ENCODE data around the gene ASAP2.

The ASAP2 gene

DNA sequence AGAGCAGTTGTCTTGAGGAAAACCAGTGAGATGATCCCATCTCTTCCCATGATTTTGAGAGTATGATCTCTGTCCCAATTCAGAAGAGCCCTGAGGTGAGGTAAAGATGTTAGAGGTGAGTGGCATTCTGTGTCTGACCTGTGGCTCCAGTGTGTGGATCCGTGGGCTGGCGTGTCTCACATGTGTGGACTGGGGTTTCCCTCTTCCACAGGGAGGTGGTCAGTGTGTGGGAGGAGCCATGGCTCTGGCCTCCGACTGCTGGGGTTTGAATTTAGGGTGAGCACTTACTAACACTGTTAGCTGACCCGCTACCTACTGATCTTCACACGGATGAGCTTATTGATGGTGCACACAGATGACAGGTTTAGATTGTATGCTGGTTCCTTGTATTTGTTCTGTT is 31.2 kb downstream of the ASAP2 start:
- H3K27ac ChIP-seq (ENCODE audit: low read depth, low read length): no peak overlapping the region
- no CpG with 5 or more reads among the region's 5 CpGs for WGBS (ENCODE audit: extremely low coverage, insufficient coverage, low lambda C conversion rate)
- no peak overlapping the region for H2AK5ac ChIP-seq (ENCODE audit: low read length)

DNA sequence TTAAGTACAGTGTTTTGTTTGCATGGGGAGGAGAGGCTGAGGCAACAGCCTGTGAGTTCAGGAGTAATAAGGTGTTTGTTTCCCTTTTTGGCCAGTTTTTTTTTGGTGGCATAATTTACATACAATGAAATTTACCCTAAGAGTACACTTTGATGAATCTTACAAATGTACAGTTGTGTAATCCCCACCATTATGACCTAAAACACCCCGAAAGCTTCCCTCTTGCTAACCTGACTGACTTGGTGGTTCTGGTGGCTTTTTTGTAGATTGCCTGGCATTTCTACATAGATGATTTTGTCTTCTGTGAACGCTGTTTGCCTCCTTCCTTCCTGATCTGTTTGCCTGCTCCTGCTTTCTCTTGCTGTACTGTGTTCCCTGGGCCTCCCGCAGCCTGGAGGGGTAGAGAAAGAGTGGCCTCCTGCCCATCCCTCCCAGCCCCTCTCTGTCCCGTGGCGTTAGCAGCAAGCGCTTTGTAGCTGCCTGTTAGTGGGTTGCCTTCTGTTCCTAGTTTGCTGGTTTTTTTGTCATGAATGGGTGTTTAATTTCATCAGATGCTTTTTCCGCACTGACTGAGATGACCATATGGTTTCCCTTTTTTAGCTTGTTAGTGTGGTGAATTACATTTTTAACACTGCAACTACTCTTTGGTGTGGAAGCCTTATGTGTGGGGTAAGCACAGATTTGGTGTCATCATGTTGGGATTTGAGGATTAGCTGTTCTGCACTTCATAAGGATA is 32.1 kb downstream of the ASAP2 start:
- H3K9ac ChIP-seq (ENCODE audit: low read length): no peak overlapping the region
- no CpG with 5 or more reads among the region's 7 CpGs for WGBS (ENCODE audit: extremely low coverage, insufficient coverage, low lambda C conversion rate)
- H3K36me3 ChIP-seq (ENCODE audit: control insufficient read depth, insufficient read depth, low read length): no peaks in the 10 kb centered on the region
- H4K5ac ChIP-seq (ENCODE audit: low read length): no peak overlapping the region
- peaks cover 9% of the 10 kb centered on the region for H3K79me2 ChIP-seq (ENCODE audit: control insufficient read depth, insufficient read depth, low read length)
- H3K27me3 ChIP-seq (ENCODE audit: insufficient read depth, low read length, poor library complexity): no peaks in the 10 kb centered on the region
- no peak overlapping the region for H3K27ac ChIP-seq (ENCODE audit: low read depth, low read length)
- no peak overlapping the region for H4K8ac ChIP-seq (ENCODE audit: low read depth, low read length)
- H2BK5ac ChIP-seq (ENCODE audit: low read length): no peak overlapping the region
- H3K4me3 ChIP-seq (ENCODE audit: low read length): no peak overlapping the region
- no peak overlapping the region for H3K4me2 ChIP-seq (ENCODE audit: low read length)
- DNase-seq: no peak
- H3K4ac ChIP-seq (ENCODE audit: low read depth, low read length): no peak overlapping the region
- H3K4me1 ChIP-seq (ENCODE audit: control insufficient read depth, low read depth, low read length): peaks cover 9% of the 10 kb centered on the region
- no peak overlapping the region for H3K18ac ChIP-seq (ENCODE audit: low read length)
- no peak overlapping the region for H3K23ac ChIP-seq (ENCODE audit: low read length)
- no peak overlapping the region for H3K56ac ChIP-seq (ENCODE audit: low read length)
- H2BK120ac ChIP-seq (ENCODE audit: low read depth, low read length): no peak overlapping the region
- peaks cover 10% of the 10 kb centered on the region for H3K79me1 ChIP-seq (ENCODE audit: low read length)
- H2AK5ac ChIP-seq (ENCODE audit: low read length): no peak overlapping the region
- no peak overlapping the region for H2BK15ac ChIP-seq (replicated peaks; ENCODE audit: low read depth)

More for the DNA sequence above, 31.2 kb downstream of the ASAP2 start:
- H3K56ac ChIP-seq (ENCODE audit: low read length): no peak overlapping the region
- no peak overlapping the region for H3K9ac ChIP-seq (ENCODE audit: low read length)
- no peak overlapping the region for H3K18ac ChIP-seq (ENCODE audit: low read length)
- H3K4me2 ChIP-seq (ENCODE audit: low read length): no peak overlapping the region
- no peak overlapping the region for H2BK15ac ChIP-seq (replicated peaks; ENCODE audit: low read depth)
- no peak overlapping the region for H4K8ac ChIP-seq (ENCODE audit: low read depth, low read length)
- H3K23ac ChIP-seq (ENCODE audit: low read length): no peak overlapping the region
- H3K36me3 ChIP-seq (ENCODE audit: control insufficient read depth, insufficient read depth, low read length): no peaks in the 10 kb centered on the region
- H3K4me3 ChIP-seq (ENCODE audit: low read length): no peak overlapping the region
- peaks cover 9% of the 10 kb centered on the region for H3K79me2 ChIP-seq (ENCODE audit: control insufficient read depth, insufficient read depth, low read length)
- peaks cover 9% of the 10 kb centered on the region for H3K4me1 ChIP-seq (ENCODE audit: control insufficient read depth, low read depth, low read length)
- DNase-seq: no peak
- H3K27me3 ChIP-seq (ENCODE audit: insufficient read depth, low read length, poor library complexity): no peaks in the 10 kb centered on the region
- no peak overlapping the region for H4K5ac ChIP-seq (ENCODE audit: low read length)
- H3K79me1 ChIP-seq (ENCODE audit: low read length): peaks cover 12% of the 10 kb centered on the region
- H3K4ac ChIP-seq (ENCODE audit: low read depth, low read length): no peak overlapping the region
- H2BK5ac ChIP-seq (ENCODE audit: low read length): no peak overlapping the region
- no peak overlapping the region for H2BK120ac ChIP-seq (ENCODE audit: low read depth, low read length)

DNA sequence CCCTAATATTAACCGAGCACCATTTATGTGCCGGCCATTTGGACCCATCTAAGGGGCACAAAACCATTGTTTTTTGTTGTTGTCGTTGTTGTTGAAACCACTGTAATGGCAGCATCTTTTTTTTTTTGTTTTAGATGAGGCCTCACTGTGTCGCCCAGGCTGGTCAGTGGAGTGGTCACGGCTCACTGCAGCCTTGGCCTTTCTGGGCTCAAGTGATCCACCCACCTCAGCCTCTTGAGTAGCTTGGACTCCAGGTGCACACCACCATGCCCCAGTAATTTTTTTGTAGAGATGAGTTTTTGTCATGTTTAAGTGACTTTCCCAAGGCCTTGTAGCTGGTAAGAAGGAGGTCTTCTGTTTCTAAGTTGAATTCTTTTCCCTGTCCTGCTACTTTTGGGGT is 33.0 kb downstream of the ASAP2 start:
- no peak overlapping the region for H2BK120ac ChIP-seq (ENCODE audit: low read depth, low read length)
- H4K8ac ChIP-seq (ENCODE audit: low read depth, low read length): no peak overlapping the region
- H3K4me3 ChIP-seq (ENCODE audit: low read length): no peak overlapping the region
- H2BK5ac ChIP-seq (ENCODE audit: low read length): no peak overlapping the region
- no peak overlapping the region for H2BK15ac ChIP-seq (replicated peaks; ENCODE audit: low read depth)
- H3K27me3 ChIP-seq (ENCODE audit: insufficient read depth, low read length, poor library complexity): no peaks in the 10 kb centered on the region
- peaks cover 9% of the 10 kb centered on the region for H3K79me2 ChIP-seq (ENCODE audit: control insufficient read depth, insufficient read depth, low read length)
- no peak overlapping the region for H3K4ac ChIP-seq (ENCODE audit: low read depth, low read length)
- no peak overlapping the region for H3K9ac ChIP-seq (ENCODE audit: low read length)
- no peak overlapping the region for H3K27ac ChIP-seq (ENCODE audit: low read depth, low read length)
- no peak overlapping the region for H3K56ac ChIP-seq (ENCODE audit: low read length)
- DNase-seq: no peak
- H3K36me3 ChIP-seq (ENCODE audit: control insufficient read depth, insufficient read depth, low read length): no peaks in the 10 kb centered on the region
- peaks cover 3% of the 10 kb centered on the region for H3K4me1 ChIP-seq (ENCODE audit: control insufficient read depth, low read depth, low read length)
- no CpG with 5 or more reads among the region's 5 CpGs for WGBS (ENCODE audit: extremely low coverage, insufficient coverage, low lambda C conversion rate)
- no peak overlapping the region for H4K5ac ChIP-seq (ENCODE audit: low read length)
- no peak overlapping the region for H2AK5ac ChIP-seq (ENCODE audit: low read length)
- H3K23ac ChIP-seq (ENCODE audit: low read length): no peak overlapping the region
- H3K4me2 ChIP-seq (ENCODE audit: low read length): no peak overlapping the region
- peaks cover 10% of the 10 kb centered on the region for H3K79me1 ChIP-seq (ENCODE audit: low read length)
- H3K18ac ChIP-seq (ENCODE audit: low read length): no peak overlapping the region

DNA sequence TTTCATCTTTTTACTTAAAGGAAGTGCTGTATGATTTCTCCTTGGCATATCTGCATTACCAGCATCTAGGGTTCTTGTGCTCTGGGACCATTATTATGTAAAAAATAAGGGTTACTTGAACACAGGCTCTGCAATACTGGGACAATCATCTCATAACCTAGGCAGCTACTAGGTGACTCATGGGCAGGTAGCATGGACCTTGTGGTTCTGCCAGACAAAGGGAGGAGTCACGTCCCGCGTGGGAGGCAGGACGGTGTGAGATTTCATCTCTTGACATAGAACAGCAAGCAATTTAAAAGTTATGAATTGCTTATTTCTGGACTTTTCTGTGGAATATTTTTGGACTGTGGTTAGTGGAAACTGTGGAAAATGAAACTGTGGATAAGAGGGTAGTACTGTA is 34.1 kb downstream of the ASAP2 start:
- no peak overlapping the region for H3K4me3 ChIP-seq (ENCODE audit: low read length)
- no peaks in the 10 kb centered on the region for H3K36me3 ChIP-seq (ENCODE audit: control insufficient read depth, insufficient read depth, low read length)
- H3K4ac ChIP-seq (ENCODE audit: low read depth, low read length): no peak overlapping the region
- H2BK120ac ChIP-seq (ENCODE audit: low read depth, low read length): no peak overlapping the region
- no CpG with 5 or more reads among the region's 4 CpGs for WGBS (ENCODE audit: extremely low coverage, insufficient coverage, low lambda C conversion rate)
- H2BK5ac ChIP-seq (ENCODE audit: low read length): no peak overlapping the region
- no peaks in the 10 kb centered on the region for H3K4me1 ChIP-seq (ENCODE audit: control insufficient read depth, low read depth, low read length)
- no peak overlapping the region for H4K5ac ChIP-seq (ENCODE audit: low read length)
- H2AK5ac ChIP-seq (ENCODE audit: low read length): no peak overlapping the region
- no peak overlapping the region for H3K56ac ChIP-seq (ENCODE audit: low read length)
- peaks cover 4% of the 10 kb centered on the region for H3K79me1 ChIP-seq (ENCODE audit: low read length)
- no peaks in the 10 kb centered on the region for H3K27me3 ChIP-seq (ENCODE audit: insufficient read depth, low read length, poor library complexity)
- H3K4me2 ChIP-seq (ENCODE audit: low read length): no peak overlapping the region
- no peak for DNase-seq
- H3K18ac ChIP-seq (ENCODE audit: low read length): no peak overlapping the region
- no peak overlapping the region for H4K8ac ChIP-seq (ENCODE audit: low read depth, low read length)
- H3K9ac ChIP-seq (ENCODE audit: low read length): no peak overlapping the region
- peaks cover 5% of the 10 kb centered on the region for H3K79me2 ChIP-seq (ENCODE audit: control insufficient read depth, insufficient read depth, low read length)
- no peak overlapping the region for H3K23ac ChIP-seq (ENCODE audit: low read length)
- H2BK15ac ChIP-seq (replicated peaks; ENCODE audit: low read depth): no peak overlapping the region
- H3K27ac ChIP-seq (ENCODE audit: low read depth, low read length): no peak overlapping the region

DNA sequence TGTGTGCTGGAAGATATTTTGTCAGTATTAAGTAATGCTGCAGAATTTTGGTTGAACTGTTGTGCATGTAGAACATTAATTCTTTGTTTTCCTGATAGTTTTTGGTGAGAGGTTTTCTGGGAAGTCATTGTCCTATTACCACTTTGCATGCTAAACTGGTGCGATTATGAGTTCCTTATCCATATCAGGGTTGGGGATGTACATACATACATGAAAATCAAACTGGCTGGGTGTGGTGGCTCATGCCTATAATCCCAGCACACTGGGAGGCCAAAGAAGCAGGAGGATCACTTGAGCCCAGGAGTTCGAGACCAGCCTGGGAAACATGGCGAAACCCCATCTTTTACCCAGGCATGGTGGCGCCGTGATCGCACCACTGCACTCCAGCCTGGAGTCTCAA is 34.6 kb downstream of the ASAP2 start:
- Histone ChIP-seq H3K4me1 (ENCODE audit: control insufficient read depth, low read depth, low read length) (no peaks in the 10 kb centered on the region), H2BK15ac (replicated peaks; ENCODE audit: low read depth) (no peak overlapping the region), H3K4ac (ENCODE audit: low read depth, low read length) (no peak overlapping the region), H3K27me3 (ENCODE audit: insufficient read depth, low read length, poor library complexity) (no peaks in the 10 kb centered on the region), H3K23ac (ENCODE audit: low read length) (no peak overlapping the region), H2BK120ac (ENCODE audit: low read depth, low read length) (no peak overlapping the region), H3K79me1 (ENCODE audit: low read length) (peaks cover 3% of the 10 kb centered on the region), H2BK5ac (ENCODE audit: low read length) (no peak overlapping the region), H3K4me3 (ENCODE audit: low read length) (no peak overlapping the region), H3K56ac (ENCODE audit: low read length) (no peak overlapping the region), H3K27ac (ENCODE audit: low read depth, low read length) (no peak overlapping the region), H4K8ac (ENCODE audit: low read depth, low read length) (no peak overlapping the region), H3K36me3 (ENCODE audit: control insufficient read depth, insufficient read depth, low read length) (no peaks in the 10 kb centered on the region), H3K9ac (ENCODE audit: low read length) (no peak overlapping the region), H3K4me2 (ENCODE audit: low read length) (no peak overlapping the region), H3K18ac (ENCODE audit: low read length) (no peak overlapping the region), H4K5ac (ENCODE audit: low read length) (no peak overlapping the region), H3K79me2 (ENCODE audit: control insufficient read depth, insufficient read depth, low read length) (peaks cover 2% of the 10 kb centered on the region), H2AK5ac (ENCODE audit: low read length) (no peak overlapping the region)
- no CpG with 5 or more reads among the region's 6 CpGs for WGBS (ENCODE audit: extremely low coverage, insufficient coverage, low lambda C conversion rate)
- DNase-seq: no peak

DNA sequence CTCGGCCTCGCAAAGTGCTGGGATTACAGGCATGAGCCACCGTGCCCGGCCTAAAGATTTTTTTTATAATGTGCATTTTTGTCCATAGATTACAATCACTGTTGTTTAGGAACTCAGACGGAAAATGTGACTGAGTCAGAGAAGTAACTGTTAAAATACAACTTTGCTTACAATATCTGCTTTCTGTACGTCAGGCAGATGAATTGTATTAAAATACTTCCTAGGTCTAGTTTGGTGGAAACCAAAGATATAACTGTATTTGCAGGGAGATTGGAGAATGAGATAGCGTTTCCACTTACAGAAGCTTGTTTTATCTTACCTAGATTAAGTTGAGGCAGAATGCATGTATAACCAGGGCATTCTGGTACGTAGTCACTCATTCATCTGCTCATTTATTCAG is 36.7 kb downstream of the ASAP2 start:
- H3K23ac ChIP-seq (ENCODE audit: low read length): no peak overlapping the region
- no peak overlapping the region for H2AK5ac ChIP-seq (ENCODE audit: low read length)
- no peak overlapping the region for H3K4me3 ChIP-seq (ENCODE audit: low read length)
- no peaks in the 10 kb centered on the region for H3K79me2 ChIP-seq (ENCODE audit: control insufficient read depth, insufficient read depth, low read length)
- no peaks in the 10 kb centered on the region for H3K4me1 ChIP-seq (ENCODE audit: control insufficient read depth, low read depth, low read length)
- H2BK5ac ChIP-seq (ENCODE audit: low read length): no peak overlapping the region
- no peak overlapping the region for H3K4me2 ChIP-seq (ENCODE audit: low read length)
- no peak overlapping the region for H4K8ac ChIP-seq (ENCODE audit: low read depth, low read length)
- WGBS (ENCODE audit: extremely low coverage, insufficient coverage, low lambda C conversion rate): no CpG with 5 or more reads among the region's 8 CpGs
- no peak overlapping the region for H3K27ac ChIP-seq (ENCODE audit: low read depth, low read length)
- no peak overlapping the region for H4K5ac ChIP-seq (ENCODE audit: low read length)
- no peaks in the 10 kb centered on the region for H3K27me3 ChIP-seq (ENCODE audit: insufficient read depth, low read length, poor library complexity)
- no peak overlapping the region for H3K56ac ChIP-seq (ENCODE audit: low read length)
- no peak overlapping the region for H3K9ac ChIP-seq (ENCODE audit: low read length)
- no peak overlapping the region for H2BK120ac ChIP-seq (ENCODE audit: low read depth, low read length)
- H3K4ac ChIP-seq (ENCODE audit: low read depth, low read length): no peak overlapping the region
- H3K18ac ChIP-seq (ENCODE audit: low read length): no peak overlapping the region
- no peak for DNase-seq
- no peaks in the 10 kb centered on the region for H3K36me3 ChIP-seq (ENCODE audit: control insufficient read depth, insufficient read depth, low read length)
- peaks cover 3% of the 10 kb centered on the region for H3K79me1 ChIP-seq (ENCODE audit: low read length)
- no peak overlapping the region for H2BK15ac ChIP-seq (replicated peaks; ENCODE audit: low read depth)

All from mesendoderm (in vitro differentiated cells).